ENCODE data around the gene SERPINA12. TPM values are rescaled to one million over a fixed set of nuclear protein-coding genes. Genes with fewer than 3 reads are reported as not detected.
"Not testable (repeated sequence)": the region's sequence is repeated elsewhere in the genome, so short reads cannot be mapped to it uniquely, and the experiment has no call there.

SERPINA12 gene
- polyA plus RNA-seq, 3 donors = 0.30 to 0.42 (median 0.33) TPM

DNA sequence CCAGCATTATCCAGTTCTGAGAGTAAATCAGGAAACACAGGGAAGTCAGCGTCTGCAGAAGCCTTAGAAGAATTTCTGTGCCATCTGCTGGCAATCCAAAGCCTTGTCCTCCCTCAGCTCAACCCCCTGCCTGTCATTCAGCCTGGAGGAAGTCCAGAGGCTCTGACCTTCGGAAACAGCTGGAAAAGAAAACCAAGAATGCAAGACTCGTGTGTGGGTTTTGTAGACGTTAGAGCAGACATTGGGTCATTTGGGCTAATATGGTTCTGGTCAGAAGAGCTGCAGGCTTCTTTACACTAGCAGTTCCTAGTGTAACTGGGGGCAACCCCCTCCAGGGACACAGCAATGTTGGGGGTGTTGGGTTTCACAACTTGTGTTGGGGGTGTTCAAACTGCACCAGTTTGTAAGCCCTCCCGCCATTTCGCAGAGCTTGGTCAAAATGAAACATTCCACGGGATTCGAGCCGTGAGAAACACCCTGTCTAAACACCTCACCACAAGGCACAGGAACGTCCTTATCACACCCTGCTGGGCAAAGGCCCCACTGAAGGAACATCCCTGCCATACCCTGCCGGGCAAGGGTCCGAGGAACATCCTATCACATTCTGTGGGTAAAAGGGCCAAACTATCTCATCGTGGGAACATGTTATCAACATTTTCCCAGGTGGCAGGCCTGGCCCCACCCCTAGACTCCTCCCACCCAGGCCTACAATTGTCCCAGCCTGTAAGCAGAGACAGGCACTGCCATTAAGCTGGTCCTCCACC is 30.9 kb upstream of the SERPINA12 start:
- DNase-seq (ENCODE audit: extremely low read depth in 1 of 11, low read depth in 9 of 11, low spot score in 4 of 11) = peak in 7 of 11 donors; percentile 10 to 39 (median 20)

DNA sequence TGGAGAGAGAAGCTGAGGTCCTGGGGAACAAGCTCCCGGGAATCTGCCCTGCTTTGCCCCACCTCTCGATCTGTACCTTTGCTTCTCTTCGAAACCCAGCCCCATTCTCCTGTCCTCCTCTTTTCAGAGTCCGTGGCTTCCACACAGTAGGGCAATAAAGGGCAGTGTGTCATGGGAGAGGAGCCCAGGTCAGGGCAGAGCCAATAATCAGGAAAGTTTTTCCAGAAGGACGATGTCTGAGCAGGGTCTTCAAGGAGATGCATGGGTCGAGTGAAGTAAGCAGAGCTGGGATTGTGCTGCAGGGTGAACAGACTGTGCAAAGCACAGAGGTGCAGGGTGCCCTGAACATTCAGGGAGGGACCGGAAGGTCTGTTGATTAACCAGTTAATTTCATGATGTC is 29.9 kb upstream of the SERPINA12 start:
- DNase-seq (ENCODE audit: extremely low read depth in 1 of 11, low read depth in 9 of 11, low spot score in 4 of 11) = no peak

DNA sequence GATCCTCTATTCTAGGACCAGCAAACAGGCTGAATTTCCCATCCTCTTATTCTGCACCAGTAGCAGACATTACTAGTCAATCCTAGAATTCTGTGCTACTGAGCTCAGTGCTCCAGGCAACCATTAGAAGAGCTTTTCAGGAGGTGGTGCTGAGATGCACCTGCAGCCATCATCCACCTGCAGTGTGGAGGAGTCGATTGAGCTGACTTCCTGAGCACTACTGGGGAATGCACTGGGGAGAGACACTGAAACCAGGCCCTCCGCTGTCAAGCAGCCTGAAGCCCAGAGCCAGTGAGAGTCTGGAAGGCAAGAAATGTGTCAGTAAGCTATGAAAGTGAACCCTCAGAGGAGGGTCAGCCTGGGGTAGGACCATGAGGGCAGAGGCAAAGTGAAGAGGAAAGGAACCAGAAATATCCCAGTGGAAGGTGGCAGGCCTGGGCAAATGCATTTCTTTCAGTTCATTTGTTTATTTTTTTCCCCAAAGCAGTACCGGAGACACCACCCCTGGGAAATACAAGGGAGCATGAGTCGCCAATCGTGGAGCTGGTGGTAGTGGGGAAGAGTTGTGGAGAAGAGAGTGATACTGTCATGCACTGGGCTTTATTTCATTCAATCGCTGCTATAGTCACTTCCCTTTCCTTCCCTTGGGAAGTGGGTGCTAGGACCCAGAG is 28.9 kb upstream of the SERPINA12 start:
- DNase-seq (ENCODE audit: extremely low read depth in 1 of 11, low read depth in 9 of 11, low spot score in 4 of 11) = no peak

DNA sequence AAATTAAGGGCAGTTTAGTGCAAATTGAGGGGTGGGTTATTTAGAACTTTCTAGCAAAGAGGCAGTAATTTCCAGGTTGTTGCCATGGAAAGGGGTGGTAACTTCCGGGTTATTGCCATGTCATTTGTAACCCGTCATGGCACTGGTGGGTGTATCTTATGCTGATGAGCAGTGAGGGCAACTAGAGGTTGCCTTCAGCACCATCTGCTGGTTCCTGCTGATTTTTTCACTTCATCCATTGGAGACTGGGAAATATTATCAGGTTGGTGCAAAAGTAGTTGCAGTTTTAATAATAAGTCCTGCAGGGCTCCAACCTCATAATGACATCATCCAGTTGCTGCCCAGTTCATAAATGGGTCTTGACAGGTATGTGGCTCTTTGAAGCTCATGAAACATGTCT is 27.6 kb upstream of the SERPINA12 start:
- DNase-seq (ENCODE audit: extremely low read depth in 1 of 11, low read depth in 9 of 11, low spot score in 4 of 11) = no peak

DNA sequence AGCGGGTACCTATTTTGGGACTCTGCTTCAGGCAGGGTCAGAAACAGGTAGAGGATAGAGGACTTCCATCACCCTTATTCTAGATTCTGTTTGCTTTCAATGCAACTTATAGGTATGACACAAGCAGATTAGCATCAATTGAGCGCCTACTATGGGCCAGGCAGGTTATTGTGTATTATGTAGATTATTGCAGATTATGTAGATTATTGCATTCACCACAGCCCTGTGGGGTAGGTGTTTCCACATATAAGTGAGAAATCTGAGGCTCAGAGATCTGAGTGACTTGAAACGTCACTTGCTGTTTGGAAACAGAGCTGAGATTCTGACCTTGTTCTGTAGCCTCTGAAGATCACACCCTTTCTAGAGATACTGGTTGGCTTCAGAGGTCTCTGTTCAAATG is 26.2 kb upstream of the SERPINA12 start:
- no peak for DNase-seq (ENCODE audit: extremely low read depth in 1 of 11, low read depth in 9 of 11, low spot score in 4 of 11)

DNA sequence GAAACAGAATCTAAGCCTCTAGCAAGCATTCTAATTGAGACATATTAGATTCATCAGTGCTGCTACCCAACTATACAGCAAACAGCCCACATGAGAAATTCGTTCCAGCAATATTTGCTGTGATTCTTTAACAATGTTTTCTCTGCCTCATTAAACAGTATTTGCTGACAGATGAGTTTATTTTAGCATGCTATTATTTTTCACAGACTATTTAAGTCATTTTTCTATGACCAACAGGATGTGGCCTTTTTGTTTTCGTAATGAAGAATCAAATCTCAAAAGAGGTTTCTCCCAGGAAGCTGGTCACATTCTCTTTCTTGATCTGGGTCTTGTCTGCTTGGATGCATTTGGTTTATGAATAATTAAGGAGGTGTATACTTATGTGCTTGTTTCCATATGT is 23.2 kb upstream of the SERPINA12 start:
- DNase-seq (ENCODE audit: extremely low read depth in 1 of 11, low read depth in 9 of 11, low spot score in 4 of 11) = no peak

DNA sequence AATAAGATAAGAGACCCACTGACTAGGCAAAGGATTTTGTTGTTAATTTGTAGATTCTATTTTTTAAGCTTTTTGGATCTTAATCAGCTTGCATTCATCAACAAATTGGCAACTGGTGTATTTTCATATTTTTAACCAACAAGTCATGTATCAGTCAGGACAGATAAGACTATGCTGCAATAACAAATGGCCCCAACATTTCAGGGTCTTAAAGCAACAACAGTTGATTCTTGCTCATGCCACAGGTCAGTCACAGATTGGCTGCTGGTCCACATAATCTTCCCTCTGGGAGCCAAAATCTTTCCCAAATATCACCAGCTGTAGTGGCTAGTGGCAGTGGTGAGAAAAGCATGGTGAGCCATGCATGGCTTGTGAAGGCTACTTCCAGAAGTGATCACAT is 21.9 kb upstream of the SERPINA12 start:
- no peak for DNase-seq (ENCODE audit: extremely low read depth in 1 of 11, low read depth in 9 of 11, low spot score in 4 of 11)

DNA sequence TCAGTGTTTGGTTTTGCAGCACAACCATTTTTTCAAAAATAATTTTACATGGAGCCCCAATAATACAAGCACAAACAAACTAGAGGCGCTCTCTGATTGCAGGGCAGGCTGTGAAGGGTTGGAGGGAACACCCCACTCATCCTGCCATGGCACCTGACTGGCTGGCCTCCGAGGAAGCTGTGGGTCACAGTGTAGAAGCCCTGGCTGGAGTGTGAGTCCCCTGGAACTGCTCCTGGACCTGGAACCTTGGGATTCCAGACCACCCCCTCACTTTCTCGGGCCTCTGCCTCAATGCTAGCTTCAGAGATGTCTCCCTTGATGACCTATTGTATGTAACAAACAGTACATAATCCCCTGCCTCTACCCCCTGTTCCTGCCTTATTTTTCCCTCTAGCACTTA is 14.8 kb upstream of the SERPINA12 start:
- DNase-seq (ENCODE audit: extremely low read depth in 1 of 11, low read depth in 9 of 11, low spot score in 4 of 11) = no peak

DNA sequence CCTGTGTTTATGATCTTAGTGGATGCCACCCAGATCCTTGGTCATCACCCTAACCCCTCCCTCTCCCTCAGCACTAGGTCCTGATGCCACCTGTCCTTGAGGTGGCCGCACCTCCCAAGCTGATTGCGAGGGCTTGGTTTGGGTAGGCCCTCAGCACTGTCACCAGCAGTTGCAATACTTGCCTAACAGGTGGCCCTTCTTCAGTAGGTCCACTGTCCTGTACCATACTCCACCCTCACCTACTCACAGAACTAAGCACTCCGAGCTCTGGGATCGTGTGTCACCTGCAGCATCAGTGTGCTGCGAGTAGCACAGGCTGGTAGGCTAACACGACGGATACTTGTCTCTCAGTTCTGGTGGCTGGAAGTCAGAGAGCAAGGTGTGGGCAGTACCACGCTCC is 14.0 kb upstream of the SERPINA12 start:
- DNase-seq (ENCODE audit: extremely low read depth in 1 of 11, low read depth in 9 of 11, low spot score in 4 of 11) = no peak

DNA sequence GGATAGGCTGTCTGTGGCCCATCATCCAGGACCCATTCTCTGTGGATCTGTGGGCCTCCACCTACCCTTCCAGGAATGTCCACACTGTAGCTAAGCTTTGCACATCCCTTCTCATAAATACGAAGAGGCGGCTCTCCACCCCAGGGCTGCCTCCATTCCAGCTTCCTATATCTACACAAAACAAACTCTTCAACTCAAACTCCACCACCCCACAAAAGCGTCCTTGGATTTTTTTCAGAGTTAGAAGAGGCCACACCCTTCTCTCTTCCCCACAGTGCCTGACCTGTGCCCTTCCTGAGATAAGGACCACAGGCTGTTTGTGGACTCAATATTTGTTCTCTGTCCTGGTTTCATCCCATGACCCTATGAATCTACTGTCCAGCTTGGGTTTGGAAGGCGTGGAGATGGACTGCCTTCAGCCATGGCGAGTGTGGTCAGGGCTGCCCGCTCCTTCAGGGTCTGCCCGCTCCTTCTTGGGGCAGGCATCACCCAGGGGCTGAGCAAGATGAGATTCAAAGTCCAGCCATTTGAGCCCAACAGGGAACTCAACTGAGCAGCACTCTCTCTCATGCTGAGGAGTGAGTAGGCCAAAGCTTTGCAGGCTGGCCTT is 13.0 kb upstream of the SERPINA12 start:
- DNase-seq (ENCODE audit: extremely low read depth in 1 of 11, low read depth in 9 of 11, low spot score in 4 of 11) = no peak

DNA sequence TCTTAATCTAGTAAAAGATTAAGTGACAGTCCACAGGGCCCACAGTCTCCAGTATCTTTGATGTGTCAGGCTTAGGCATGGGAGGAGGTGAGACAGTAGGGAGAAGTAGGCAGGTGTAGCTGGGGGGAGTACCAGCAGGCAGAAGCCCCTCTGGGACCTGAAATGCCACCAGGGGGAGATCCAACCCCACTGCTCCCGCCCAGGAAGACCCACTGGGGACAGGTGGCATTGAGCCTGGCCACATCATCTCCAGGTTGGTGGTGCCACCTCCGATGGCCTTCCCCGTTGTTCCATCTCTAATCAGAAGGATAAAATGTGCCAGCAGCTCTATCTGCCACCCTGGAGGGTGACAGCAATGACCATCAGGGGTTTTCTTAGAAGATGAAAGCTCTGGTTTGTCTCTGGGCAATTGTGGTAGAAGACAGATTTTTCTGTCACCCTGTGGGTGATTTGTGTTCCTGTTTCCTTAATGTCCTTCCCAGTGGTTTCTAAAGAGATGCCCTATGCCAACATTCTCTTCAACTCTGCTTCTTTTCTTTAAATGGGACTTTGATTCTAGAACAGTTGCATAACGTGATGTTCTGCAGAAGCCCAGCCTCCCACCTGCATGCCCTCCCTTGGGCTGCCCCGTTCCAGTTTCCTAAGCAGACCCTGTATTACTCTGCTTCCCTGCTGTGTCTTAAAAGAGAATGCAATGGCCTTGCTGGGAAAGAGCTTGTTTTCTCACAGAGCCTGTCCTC is 12.3 kb upstream of the SERPINA12 start:
- DNase-seq (ENCODE audit: extremely low read depth in 1 of 11, low read depth in 9 of 11, low spot score in 4 of 11) = no peak

DNA sequence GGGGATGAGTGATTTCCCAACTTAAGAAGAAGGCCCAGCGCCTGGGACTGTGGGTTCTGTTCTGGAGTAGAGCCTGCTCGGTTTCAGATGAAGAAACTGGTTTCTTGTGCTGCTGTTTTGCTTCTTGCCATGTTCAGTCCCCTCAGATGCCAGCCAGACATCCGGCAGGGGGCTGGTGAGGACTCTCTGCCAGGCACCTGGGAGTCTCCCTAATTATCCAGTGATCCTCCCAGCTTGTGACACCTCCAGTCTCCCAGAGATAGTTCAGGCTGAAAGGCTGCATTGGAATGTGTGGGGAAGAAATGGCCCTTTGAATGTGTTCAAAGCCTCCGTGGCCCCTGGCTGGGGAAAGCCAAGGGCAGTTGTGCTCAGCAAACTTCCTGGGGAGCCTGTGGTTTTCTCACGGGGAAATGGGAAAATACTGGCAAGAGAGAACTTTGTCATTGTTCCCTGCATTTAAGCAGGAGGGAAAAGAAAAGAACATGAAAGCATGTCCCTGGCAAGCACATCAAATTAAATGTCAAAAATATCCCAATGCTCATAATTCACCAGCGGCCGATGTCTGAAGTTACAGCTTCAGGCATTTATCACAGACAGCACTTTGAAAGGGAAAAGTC is 8.5 kb upstream of the SERPINA12 start:
- DNase-seq (ENCODE audit: extremely low read depth in 1 of 11, low read depth in 9 of 11, low spot score in 4 of 11) = no peak

DNA sequence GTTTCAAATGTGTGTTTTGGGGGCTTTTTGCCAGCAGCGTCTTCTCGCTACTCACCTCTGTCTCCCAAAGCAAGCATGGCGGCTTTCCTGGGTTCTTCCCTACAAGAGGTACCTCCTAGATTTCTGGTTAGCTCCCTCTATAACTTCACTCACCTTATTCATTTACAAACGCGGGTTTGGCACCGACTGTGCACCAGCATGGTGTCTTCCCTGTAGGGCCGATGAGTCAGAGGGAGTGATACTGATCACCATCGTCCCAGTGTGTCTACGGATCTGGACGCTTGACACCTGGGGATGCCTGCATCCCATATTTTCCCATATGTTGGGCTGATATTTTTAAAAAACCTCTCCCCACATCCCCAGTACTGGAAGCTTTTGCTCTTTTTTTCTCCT is 8.0 kb upstream of the SERPINA12 start:
- no peak for DNase-seq (ENCODE audit: extremely low read depth in 1 of 11, low read depth in 9 of 11, low spot score in 4 of 11)

DNA sequence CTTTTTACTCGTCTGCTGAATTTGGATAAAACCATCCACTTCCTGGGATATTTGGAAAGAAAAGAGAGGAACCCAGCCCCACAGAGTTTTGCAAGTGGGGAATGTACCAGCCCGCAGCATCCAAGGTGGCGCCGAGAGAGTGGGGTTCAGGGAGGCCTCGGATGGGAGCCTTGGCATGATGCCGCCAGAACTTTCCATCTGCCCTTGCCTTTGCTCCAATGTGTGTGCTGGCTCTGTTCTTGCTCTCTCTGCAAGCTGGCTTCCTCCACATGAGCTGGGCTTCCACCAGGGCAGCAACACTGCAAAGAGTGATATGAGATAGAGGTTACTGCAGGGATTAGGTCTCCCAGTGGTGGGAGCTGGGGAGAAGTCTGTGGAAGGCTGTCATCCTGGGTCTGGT is 6.6 kb upstream of the SERPINA12 start:
- DNase-seq (ENCODE audit: extremely low read depth in 1 of 11, low read depth in 9 of 11, low spot score in 4 of 11) = no peak

DNA sequence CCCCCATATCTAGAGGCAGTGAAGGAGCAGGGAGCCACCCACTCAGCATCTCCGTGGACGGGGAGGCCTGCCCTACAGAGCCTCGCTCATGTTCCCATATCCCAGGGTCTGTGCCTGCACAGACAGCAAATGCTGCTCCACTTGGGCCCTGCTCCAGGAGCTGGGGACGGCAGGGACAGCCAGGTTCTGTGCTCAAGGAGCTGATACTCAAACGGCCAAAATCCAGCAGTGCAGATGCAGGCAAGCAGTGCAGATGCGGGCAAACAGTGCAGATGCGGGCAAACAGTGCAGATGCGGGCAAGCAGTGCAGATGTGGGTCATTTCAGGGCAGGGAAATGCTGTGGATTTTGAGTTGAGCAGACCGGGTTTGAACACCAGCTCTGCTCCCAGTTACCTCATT is 6.2 kb upstream of the SERPINA12 start:
- no peak for DNase-seq (ENCODE audit: extremely low read depth in 1 of 11, low read depth in 9 of 11, low spot score in 4 of 11)

DNA sequence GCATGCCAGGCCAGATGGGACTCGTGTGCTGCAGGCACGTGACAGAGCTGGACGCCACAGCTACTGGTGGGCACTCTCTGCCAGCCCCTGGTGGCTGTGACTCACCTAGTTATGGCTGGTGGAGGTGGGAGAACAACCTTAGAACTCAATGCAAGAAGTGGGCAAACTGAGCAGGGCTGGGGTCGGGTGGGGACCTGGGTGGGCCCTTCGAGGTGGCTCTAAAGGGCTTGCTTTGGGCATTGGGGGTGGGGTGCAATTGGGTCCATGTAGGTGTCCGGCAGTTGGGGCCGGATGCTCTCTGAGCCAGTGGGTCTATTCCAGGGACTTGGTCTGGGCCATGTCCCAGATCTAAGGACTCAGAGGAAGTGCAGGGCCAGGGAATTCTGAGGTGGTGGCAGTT is 5.1 kb upstream of the SERPINA12 start:
- no peak for DNase-seq (ENCODE audit: extremely low read depth in 1 of 11, low read depth in 9 of 11, low spot score in 4 of 11)

DNA sequence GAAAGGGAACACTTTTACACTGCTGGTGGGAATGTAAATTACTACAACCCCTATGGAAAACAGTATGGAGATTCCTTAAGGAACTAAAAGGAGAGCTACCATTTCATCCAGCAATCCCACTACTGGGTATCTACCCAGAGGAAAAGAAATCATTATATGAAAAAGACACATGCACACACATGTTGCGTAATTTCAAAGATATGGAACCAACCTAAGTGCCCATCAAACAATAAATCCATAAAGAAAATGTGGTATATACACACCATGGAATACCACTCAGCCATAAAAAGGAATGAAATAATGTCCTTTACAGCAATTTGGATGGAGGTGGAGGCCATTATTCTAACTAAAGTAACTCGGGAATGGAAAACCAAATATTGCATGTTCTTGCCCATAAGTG is 1.2 kb upstream of the SERPINA12 start:
- DNase-seq (ENCODE audit: extremely low read depth in 1 of 11, low read depth in 9 of 11, low spot score in 4 of 11) = not testable (repeated sequence)

DNA sequence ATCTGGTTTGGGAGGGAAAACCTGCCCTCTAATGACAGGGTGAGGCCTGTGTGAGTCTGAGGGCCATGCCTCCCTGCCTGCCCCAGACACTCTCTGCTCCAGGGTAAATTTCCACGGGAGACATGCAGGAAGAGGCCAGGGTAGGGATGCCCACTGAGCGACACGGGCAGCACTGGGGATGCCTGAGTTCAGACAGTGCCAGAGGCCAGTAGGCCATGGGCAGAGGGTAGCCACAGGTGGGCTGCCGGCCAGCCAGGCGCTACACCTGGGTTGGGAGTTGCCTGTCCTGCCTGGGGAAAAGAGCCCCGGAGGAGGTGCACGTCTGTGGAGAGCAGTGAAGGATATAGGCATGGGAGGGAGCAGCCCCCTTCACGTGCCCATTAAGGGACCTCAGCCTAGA is 3.6 kb downstream of the SERPINA12 start:
- DNase-seq (ENCODE audit: extremely low read depth in 1 of 11, low read depth in 9 of 11, low spot score in 4 of 11) = no peak

DNA sequence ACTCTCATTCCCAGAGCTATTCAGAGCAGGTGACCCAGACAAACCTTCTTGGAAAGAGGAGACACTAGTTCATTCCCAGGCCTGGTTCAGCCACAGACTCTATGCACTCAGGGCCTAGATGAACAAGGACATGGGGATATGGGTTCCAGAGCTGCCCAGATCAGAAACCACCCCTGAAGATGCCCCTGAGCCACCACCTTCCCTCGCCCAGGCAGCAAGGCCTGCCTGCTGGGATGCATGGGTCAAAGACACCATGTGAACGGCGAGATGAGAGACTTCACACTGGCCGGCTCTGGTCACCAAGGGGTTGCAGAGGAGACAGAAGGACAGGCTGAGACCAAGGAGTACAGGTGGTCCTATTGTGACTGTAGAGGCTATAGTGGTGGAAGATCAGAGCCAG is 4.1 kb downstream of the SERPINA12 start:
- DNase-seq (ENCODE audit: extremely low read depth in 1 of 11, low read depth in 9 of 11, low spot score in 4 of 11) = no peak
